HL-60 (cell line): Measurements from ENCODE around the gene SPSB4.
A peak's percentile ranks its signal among the peaks of the same experiment; 100 is the strongest.
"Not testable (repeated sequence)": the region's sequence is repeated elsewhere in the genome, so short reads cannot be mapped to it uniquely, and the experiment has no call there.

Experiments
- DNase-seq, 2 experiments: peaks; one replicate each; pipeline ENCODE4 v3.0.0-alpha.2; 2010 to 2020; ENCODE audit warnings: low read depth in 1 of 2, low spot score in 1 of 2
- H3K27ac ChIP-seq: fragments of 250-450 bp; sonication (Bioruptor Pico); replicated peaks from 2 replicates; pipeline ENCODE4 v1.5.1; 2020; ENCODE audit warnings: mild to moderate bottlenecking, moderate library complexity
- H3K27me3 ChIP-seq: fragments of 250-450 bp; sonication (Bioruptor Pico); 2 replicates; pipeline ENCODE4 v1.5.1; 2021; ENCODE audit warnings: mild to moderate bottlenecking, moderate library complexity; ENCODE audit not compliant: insufficient read depth, poor library complexity, severe bottlenecking
- H3K4me3 ChIP-seq: replicated peaks from 2 replicates; pipeline ENCODE4 v1.5.1; 2011; ENCODE audit warnings: mild to moderate bottlenecking, control low read depth, low read length; ENCODE audit not compliant: insufficient read depth
- CTCF ChIP-seq: IDR thresholded peaks from one replicate; pipeline ENCODE4 v1.5.1; 2011; ENCODE audit warnings: low read length, control low read depth, inconsistent platforms; ENCODE audit not compliant: insufficient read depth
- GABPA ChIP-seq: IDR thresholded peaks from 2 replicates; pipeline ENCODE4 v1.6.1; 2012; ENCODE audit warnings: low read depth
- POLR2AphosphoS5 ChIP-seq: IDR thresholded peaks from 2 replicates; pipeline ENCODE4 v1.6.1; 2012; ENCODE audit warnings: low read depth
- REST ChIP-seq: IDR thresholded peaks from 2 replicates; pipeline ENCODE4 v1.6.1; 2012; ENCODE audit warnings: low read depth; ENCODE audit not compliant: insufficient replicate concordance
- SPI1 ChIP-seq: IDR thresholded peaks from 2 replicates; pipeline ENCODE4 v1.6.1; 2012; ENCODE audit warnings: low read depth, mild to moderate bottlenecking, borderline replicate concordance

The SPSB4 gene

GRCh38 chr3:141112686-141113297, 61.6 kb downstream of the SPSB4 start:
- TF ChIP-seq GABPA (no peak), POLR2AphosphoS5 (no peak), CTCF (no peak), REST (no peak), SPI1 (no peak)
- no peak overlapping the region for H3K27ac ChIP-seq
- H3K4me3 ChIP-seq, result no peak overlapping the region
- H3K27me3 ChIP-seq, result no peaks in the 10 kb centered on the region
- DNase-seq, result no peak

GRCh38 chr3:141113680-141114079, 62.5 kb downstream of the SPSB4 start:
- not testable (repeated sequence) for H3K27me3 ChIP-seq, H3K4me3 ChIP-seq, H3K27ac ChIP-seq, DNase-seq

- no peak overlapping the region for H3K27ac ChIP-seq
- no peak for DNase-seq
- TF ChIP-seq POLR2AphosphoS5 (no peak), CTCF (no peak)
- no peak overlapping the region for H3K4me3 ChIP-seq
- H3K27me3 ChIP-seq, result no peaks in the 10 kb centered on the region
Measured at GRCh38 chr3:141114179-141114745, 63.1 kb downstream of the SPSB4 start.

GRCh38 chr3:141114816-141115460, 63.8 kb downstream of the SPSB4 start:
- no peak for DNase-seq
- no peak overlapping the region for H3K27ac ChIP-seq

More at GRCh38 chr3:141114816-141115460, 63.8 kb downstream of the SPSB4 start:
- Histone ChIP-seq H3K27me3 (no peaks in the 10 kb centered on the region), H3K4me3 (no peak overlapping the region)
- TF ChIP-seq REST (no peak), CTCF (peak; percentile 10), SPI1 (no peak)
